Fibroblast of pulmonary artery (primary cell): ENCODE results near the gene TM9SF2.

ENCODE experiments used
- DNase-seq: peaks from one replicate; pipeline ENCODE4 v3.0.0-alpha.2; 2010; ENCODE audit warnings: low read depth
- H3K4me3 ChIP-seq: replicated peaks from 2 replicates; pipeline ENCODE4 v1.5.1; 2011; ENCODE audit warnings: low read depth, mild to moderate bottlenecking, control low read depth, low read length, moderate library complexity
- TF ChIP-seq, protein P1 (sequence below): IDR thresholded peaks from 2 replicates; pipeline ENCODE4 v1.5.1; 2011; ENCODE audit warnings: mild to moderate bottlenecking, control low read depth, low read length, inconsistent platforms; ENCODE audit errors: missing control alignments

Gene TM9SF2

DNA sequence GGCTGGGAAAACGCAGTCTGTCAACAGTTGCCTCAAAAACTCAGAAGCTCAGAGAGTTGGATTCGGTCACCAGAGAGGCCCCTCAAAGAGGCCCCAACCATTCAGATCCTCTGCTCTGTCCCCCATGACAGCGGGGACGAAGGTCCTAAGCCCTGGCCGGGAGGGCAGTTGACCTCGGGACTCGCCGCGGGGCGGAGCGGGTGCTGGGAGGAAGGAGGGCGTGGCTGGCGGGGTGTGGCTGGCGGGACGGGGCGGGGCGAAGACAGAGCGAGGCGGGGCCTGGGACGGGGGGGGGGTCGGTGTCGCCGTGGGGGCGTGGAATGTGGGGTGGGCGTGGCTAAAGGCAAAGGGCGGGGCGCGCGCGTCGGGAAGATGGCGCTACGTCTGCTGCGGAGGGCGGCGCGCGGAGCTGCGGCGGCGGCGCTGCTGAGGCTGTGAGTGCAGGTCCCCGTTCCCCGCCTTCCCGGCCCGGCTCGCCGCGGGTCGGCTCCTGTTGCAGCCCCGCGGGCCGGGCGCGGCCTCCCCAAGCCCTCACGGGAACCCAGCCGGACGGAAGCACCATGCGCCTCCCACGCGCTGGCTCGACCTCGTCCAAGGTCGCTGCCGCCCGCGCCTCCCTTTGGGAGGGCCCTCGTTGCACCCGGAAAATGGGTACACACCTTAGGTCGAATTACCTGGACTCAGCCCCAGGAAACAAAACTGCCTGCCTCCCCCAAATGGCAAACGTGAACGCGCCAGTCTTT, 105.2 kb downstream of the TM9SF2 start, which contains the start of gene CLYBL:
Gene CLYBL, plus strand, starts transcription at position 367 of the 743 bp plus-strand sequence.
- TF ChIP-seq, protein P1, sequence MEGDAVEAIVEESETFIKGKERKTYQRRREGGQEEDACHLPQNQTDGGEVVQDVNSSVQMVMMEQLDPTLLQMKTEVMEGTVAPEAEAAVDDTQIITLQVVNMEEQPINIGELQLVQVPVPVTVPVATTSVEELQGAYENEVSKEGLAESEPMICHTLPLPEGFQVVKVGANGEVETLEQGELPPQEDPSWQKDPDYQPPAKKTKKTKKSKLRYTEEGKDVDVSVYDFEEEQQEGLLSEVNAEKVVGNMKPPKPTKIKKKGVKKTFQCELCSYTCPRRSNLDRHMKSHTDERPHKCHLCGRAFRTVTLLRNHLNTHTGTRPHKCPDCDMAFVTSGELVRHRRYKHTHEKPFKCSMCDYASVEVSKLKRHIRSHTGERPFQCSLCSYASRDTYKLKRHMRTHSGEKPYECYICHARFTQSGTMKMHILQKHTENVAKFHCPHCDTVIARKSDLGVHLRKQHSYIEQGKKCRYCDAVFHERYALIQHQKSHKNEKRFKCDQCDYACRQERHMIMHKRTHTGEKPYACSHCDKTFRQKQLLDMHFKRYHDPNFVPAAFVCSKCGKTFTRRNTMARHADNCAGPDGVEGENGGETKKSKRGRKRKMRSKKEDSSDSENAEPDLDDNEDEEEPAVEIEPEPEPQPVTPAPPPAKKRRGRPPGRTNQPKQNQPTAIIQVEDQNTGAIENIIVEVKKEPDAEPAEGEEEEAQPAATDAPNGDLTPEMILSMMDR: no peak
- peak; percentile 83 for DNase-seq
- peak within 1 kb of the TSS; percentile 78 for H3K4me3 ChIP-seq

DNA sequence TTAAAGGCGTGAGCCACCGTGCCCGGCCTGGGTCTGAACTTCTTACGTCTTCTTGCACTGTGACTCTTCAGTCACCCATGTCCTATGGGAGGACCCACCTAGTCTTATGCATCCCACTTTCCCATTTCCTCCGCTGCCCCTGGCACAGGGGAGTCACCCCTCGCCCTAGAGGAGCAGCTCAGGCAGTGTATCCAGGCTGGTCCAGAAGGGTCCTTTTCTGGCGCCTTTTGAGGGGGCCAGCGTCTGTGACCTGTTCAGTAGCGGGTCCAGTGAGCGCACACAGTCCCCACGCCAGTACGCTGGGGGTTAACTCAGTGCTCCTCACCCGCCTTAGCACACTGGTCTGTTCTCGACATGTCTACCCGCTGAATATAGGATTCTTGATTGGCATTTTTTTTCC, 107.1 kb downstream of the TM9SF2 start:
- no peak for DNase-seq

DNA sequence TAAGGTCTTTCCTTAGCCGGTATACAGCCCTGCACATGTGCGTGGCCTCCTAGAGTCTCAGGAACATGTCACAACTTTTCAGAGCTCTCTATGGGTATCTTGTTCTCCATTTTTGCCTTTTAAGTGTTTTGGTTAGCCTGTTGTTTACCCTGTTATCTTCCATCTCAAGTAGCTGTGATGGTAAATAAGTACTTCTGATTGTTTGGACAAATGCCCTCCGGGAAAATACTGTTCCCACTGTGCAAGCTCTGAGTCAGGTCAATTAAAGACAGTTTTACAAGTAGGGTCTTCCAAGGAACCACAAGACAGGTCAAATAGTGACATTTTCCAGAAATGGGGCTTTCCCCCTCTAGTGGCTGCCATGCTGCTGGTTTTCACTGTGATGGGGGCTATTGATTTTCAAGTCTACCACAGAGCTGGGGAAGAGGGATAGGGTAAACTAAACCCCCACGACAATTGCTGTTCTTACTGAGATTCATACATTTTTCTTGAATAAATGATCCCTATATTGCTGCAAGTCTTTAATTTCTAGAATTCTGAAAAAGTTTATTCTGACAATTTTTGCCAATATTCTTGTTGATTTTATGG, 109.5 kb downstream of the TM9SF2 start:
- TF ChIP-seq, protein P1: peak; percentile 2
- DNase-seq: no peak
- H3K4me3 ChIP-seq: no peak overlapping the region

More for the DNA sequence above, 107.1 kb downstream of the TM9SF2 start:
- TF ChIP-seq, protein P1: no peak
- no peak overlapping the region for H3K4me3 ChIP-seq
